ENCODE measurements around the gene ACTR3C.
A peak's percentile ranks its signal among the peaks of the same experiment; 100 is the strongest.
"Not testable (repeated sequence)": the region's sequence is repeated elsewhere in the genome, so short reads cannot be mapped to it uniquely, and the experiment has no call there.

GRCh38 chr7:150290317-150290716 is 33.0 kb downstream of the ACTR3C start:
- TF ChIP-seq CTCF (conservative IDR thresholded peaks at IDR 0.05; ENCODE audit: low read depth in 2 of 2), result 0 out of 4 replicates have a peak, but pooled peaks of 1 of the 2 experiments have one; percentile 2
- TF ChIP-seq POLR2AphosphoS5 (IDR thresholded peaks at IDR 0.05; ENCODE audit: low read depth); EZH2 (IDR thresholded peaks at IDR 0.05; ENCODE audit: low read depth, unreplicated experiment); CREB1 (CRISPR knock-in tag; IDR thresholded peaks at IDR 0.05; ENCODE audit: low read depth); EZH2phosphoT487 (IDR thresholded peaks at IDR 0.05; ENCODE audit: unreplicated experiment); NANOG (IDR thresholded peaks at IDR 0.05; ENCODE audit: borderline replicate concordance); REST (IDR thresholded peaks at IDR 0.05; ENCODE audit: unreplicated experiment); JUNB (IDR thresholded peaks at IDR 0.05; ENCODE audit: unreplicated experiment); STAT1 (IDR thresholded peaks at IDR 0.05; ENCODE audit: unreplicated experiment): not testable (repeated sequence)
- TF ChIP-seq, protein P1, sequence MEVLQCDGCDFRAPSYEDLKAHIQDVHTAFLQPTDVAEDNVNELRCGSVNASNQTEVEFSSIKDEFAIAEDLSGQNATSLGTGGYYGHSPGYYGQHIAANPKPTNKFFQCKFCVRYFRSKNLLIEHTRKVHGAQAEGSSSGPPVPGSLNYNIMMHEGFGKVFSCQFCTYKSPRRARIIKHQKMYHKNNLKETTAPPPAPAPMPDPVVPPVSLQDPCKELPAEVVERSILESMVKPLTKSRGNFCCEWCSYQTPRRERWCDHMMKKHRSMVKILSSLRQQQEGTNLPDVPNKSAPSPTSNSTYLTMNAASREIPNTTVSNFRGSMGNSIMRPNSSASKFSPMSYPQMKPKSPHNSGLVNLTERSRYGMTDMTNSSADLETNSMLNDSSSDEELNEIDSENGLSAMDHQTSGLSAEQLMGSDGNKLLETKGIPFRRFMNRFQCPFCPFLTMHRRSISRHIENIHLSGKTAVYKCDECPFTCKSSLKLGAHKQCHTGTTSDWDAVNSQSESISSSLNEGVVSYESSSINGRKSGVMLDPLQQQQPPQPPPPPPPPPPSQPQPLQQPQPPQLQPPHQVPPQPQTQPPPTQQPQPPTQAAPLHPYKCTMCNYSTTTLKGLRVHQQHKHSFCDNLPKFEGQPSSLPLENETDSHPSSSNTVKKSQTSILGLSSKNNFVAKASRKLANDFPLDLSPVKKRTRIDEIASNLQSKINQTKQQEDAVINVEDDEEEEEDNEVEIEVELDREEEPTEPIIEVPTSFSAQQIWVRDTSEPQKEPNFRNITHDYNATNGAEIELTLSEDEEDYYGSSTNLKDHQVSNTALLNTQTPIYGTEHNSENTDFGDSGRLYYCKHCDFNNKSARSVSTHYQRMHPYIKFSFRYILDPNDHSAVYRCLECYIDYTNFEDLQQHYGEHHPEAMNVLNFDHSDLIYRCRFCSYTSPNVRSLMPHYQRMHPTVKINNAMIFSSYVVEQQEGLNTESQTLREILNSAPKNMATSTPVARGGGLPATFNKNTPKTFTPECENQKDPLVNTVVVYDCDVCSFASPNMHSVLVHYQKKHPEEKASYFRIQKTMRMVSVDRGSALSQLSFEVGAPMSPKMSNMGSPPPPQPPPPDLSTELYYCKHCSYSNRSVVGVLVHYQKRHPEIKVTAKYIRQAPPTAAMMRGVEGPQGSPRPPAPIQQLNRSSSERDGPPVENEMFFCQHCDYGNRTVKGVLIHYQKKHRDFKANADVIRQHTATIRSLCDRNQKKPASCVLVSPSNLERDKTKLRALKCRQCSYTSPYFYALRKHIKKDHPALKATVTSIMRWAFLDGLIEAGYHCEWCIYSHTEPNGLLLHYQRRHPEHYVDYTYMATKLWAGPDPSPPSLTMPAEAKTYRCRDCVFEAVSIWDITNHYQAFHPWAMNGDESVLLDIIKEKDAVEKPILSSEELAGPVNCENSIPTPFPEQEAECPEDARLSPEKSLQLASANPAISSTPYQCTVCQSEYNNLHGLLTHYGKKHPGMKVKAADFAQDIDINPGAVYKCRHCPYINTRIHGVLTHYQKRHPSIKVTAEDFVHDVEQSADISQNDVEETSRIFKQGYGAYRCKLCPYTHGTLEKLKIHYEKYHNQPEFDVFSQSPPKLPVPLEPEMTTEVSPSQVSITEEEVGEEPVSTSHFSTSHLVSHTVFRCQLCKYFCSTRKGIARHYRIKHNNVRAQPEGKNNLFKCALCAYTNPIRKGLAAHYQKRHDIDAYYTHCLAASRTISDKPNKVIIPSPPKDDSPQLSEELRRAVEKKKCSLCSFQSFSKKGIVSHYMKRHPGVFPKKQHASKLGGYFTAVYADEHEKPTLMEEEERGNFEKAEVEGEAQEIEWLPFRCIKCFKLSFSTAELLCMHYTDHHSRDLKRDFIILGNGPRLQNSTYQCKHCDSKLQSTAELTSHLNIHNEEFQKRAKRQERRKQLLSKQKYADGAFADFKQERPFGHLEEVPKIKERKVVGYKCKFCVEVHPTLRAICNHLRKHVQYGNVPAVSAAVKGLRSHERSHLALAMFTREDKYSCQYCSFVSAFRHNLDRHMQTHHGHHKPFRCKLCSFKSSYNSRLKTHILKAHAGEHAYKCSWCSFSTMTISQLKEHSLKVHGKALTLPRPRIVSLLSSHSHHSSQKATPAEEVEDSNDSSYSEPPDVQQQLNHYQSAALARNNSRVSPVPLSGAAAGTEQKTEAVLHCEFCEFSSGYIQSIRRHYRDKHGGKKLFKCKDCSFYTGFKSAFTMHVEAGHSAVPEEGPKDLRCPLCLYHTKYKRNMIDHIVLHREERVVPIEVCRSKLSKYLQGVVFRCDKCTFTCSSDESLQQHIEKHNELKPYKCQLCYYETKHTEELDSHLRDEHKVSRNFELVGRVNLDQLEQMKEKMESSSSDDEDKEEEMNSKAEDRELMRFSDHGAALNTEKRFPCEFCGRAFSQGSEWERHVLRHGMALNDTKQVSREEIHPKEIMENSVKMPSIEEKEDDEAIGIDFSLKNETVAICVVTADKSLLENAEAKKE (CRISPR knock-in tag; IDR thresholded peaks at IDR 0.05), result not testable (repeated sequence)
